SU-DHL-6 (cell line): ENCODE data around the gene ST6GAL1.

Experiments
- H2AFZ ChIP-seq: fragments of 200-600 bp; sonication (generic); 2 replicates; pipeline ENCODE4 v1.6.1; 2014; ENCODE audit warnings: low read depth, mild to moderate bottlenecking, moderate library complexity, mixed read lengths, antibody characterized with exemption, low read length; ENCODE audit not compliant: severe bottlenecking
- H3F3A ChIP-seq: fragments of 200-600 bp; shearing (Covaris generic); 2 replicates; pipeline ENCODE4 v1.6.0; 2016; ENCODE audit warnings: antibody characterized with exemption, mild to moderate bottlenecking; ENCODE audit not compliant: insufficient read depth
- H3K27ac ChIP-seq: fragments of 200-600 bp; sonication (generic); 2 replicates; pipeline ENCODE4 v1.5.1; 2016; ENCODE audit warnings: low read depth, mild to moderate bottlenecking, low read length, moderate library complexity, mixed read lengths
- H3K27me3 ChIP-seq: fragments of 200-600 bp; sonication (generic), shearing (Covaris generic); 2 replicates; pipeline ENCODE4 v1.6.0; 2014; ENCODE audit warnings: mild to moderate bottlenecking, low read length
- H3K36me3 ChIP-seq: fragments of 200-600 bp; sonication (generic); 2 replicates; pipeline ENCODE4 v1.6.1; 2014; ENCODE audit warnings: mild to moderate bottlenecking, low read length, mixed read lengths
- H3K4me2 ChIP-seq: fragments of 300-600, 200-600 bp; shearing (Covaris generic), sonication (generic); 2 replicates; pipeline ENCODE4 v1.6.0; 2014; ENCODE audit warnings: low read length, low read depth, mild to moderate bottlenecking; ENCODE audit not compliant: poor library complexity, severe bottlenecking
- H3K4me3 ChIP-seq: fragments of 200-600 bp; sonication (generic); 2 replicates; pipeline ENCODE4 v1.5.1; 2014; ENCODE audit warnings: antibody characterized with exemption, low read length, mild to moderate bottlenecking, mixed read lengths; ENCODE audit not compliant: insufficient read depth, poor library complexity, severe bottlenecking
- H3K79me2 ChIP-seq: fragments of 200-600 bp; sonication (generic); 2 replicates; pipeline ENCODE4 v1.6.1; 2014; ENCODE audit warnings: mild to moderate bottlenecking, low read length, moderate library complexity; ENCODE audit not compliant: insufficient read depth
- H3K9ac ChIP-seq: fragments of 200-600 bp; sonication (generic); 2 replicates; pipeline ENCODE4 v1.7.0; 2014; ENCODE audit warnings: mild to moderate bottlenecking, low read length
- H3K9me2 ChIP-seq: fragments of 200-600 bp; sonication (generic); replicated peaks from 2 replicates; pipeline ENCODE4 v1.6.1; 2014; ENCODE audit warnings: low read length; ENCODE audit not compliant: insufficient read depth
- H3K9me3 ChIP-seq: fragments of 200-600 bp; sonication (generic); 2 replicates; pipeline ENCODE4 v1.6.1; 2014; ENCODE audit warnings: low read length, mixed read lengths; ENCODE audit not compliant: insufficient read depth
- H4K20me1 ChIP-seq: fragments of 200-600 bp; sonication (generic); 2 replicates; pipeline ENCODE4 v1.6.1; 2014; ENCODE audit warnings: low read depth, mild to moderate bottlenecking, antibody characterized with exemption, low read length, moderate library complexity, mixed read lengths
- CTCF ChIP-seq: fragments of 200-600 bp; sonication (generic); IDR thresholded peaks from one replicate; pipeline ENCODE4 v1.5.1; 2017; ENCODE audit warnings: antibody characterized with exemption, mild to moderate bottlenecking, low read length, moderate library complexity; ENCODE audit not compliant: insufficient read depth, poor library complexity, severe bottlenecking
- EZH2phosphoT487 ChIP-seq: fragments of 200-600 bp; sonication (generic), shearing (Covaris generic); conservative IDR thresholded peaks from 2 replicates; pipeline ENCODE4 v1.6.1; 2018; ENCODE audit warnings: mild to moderate bottlenecking, antibody characterized with exemption, low read length, moderate library complexity, mixed read lengths

ST6GAL1 gene

GRCh38 chr3:187025656-187026316 is 95.5 kb downstream of the ST6GAL1 start:
- no peaks in the 10 kb centered on the region for H3K27me3 ChIP-seq
- TF ChIP-seq CTCF (no peak), EZH2phosphoT487 (no peak)
- H3K27ac ChIP-seq = peak overlapping the region; percentile 100
- peaks cover 89% of the 10 kb centered on the region for H3F3A ChIP-seq
- peak overlapping the region; percentile 68 for H3K4me3 ChIP-seq
- no peaks in the 10 kb centered on the region for H3K9me2 ChIP-seq
- H3K9me3 ChIP-seq = no peaks in the 10 kb centered on the region
- peaks cover 11% of the 10 kb centered on the region; the same call in 1 of the 2 replicates for H4K20me1 ChIP-seq
- H3K4me2 ChIP-seq = peak overlapping the region; percentile 100
- no peak overlapping the region for H2AFZ ChIP-seq
- H3K79me2 ChIP-seq = peaks cover 90% of the 10 kb centered on the region
- H3K36me3 ChIP-seq = peaks cover 32% of the 10 kb centered on the region
- peak overlapping the region; percentile 67 for H3K9ac ChIP-seq

- Histone ChIP-seq H3K9me3 (no peaks in the 10 kb centered on the region), H3K36me3 (peaks cover 35% of the 10 kb centered on the region), H3K9ac (peak overlapping the region; percentile 67), H4K20me1 (peaks cover 11% of the 10 kb centered on the region; the same call in 1 of the 2 replicates), H3K4me3 (peak overlapping the region; percentile 68), H3K27ac (peak overlapping the region; percentile 100), H3K9me2 (no peaks in the 10 kb centered on the region), H3F3A (peaks cover 90% of the 10 kb centered on the region), H2AFZ (no peak overlapping the region), H3K4me2 (peak overlapping the region; percentile 100), H3K27me3 (no peaks in the 10 kb centered on the region), H3K79me2 (peaks cover 90% of the 10 kb centered on the region)
- TF ChIP-seq EZH2phosphoT487 (no peak), CTCF (no peak)
Observed at GRCh38 chr3:187026317-187026670, 96.0 kb downstream of the ST6GAL1 start.

GRCh38 chr3:187027531-187028278 is 97.4 kb downstream of the ST6GAL1 start:
- Histone ChIP-seq H3K9ac (peak overlapping the region; percentile 69), H2AFZ (no peak overlapping the region), H3K4me2 (peak overlapping the region; percentile 95), H4K20me1 (peaks cover 11% of the 10 kb centered on the region; the same call in 1 of the 2 replicates), H3K27me3 (no peaks in the 10 kb centered on the region), H3K9me3 (no peaks in the 10 kb centered on the region), H3K9me2 (no peaks in the 10 kb centered on the region), H3K36me3 (peaks cover 42% of the 10 kb centered on the region), H3F3A (peaks cover 92% of the 10 kb centered on the region), H3K4me3 (peak overlapping the region; percentile 54), H3K27ac (peak overlapping the region; percentile 100), H3K79me2 (peaks cover 90% of the 10 kb centered on the region)
- TF ChIP-seq EZH2phosphoT487 (no peak), CTCF (no peak)
